ENCODE results near the gene CHD1. TPM values are rescaled to one million over a fixed set of nuclear protein-coding genes. Genes with fewer than 3 reads are reported as not detected.
"Not testable (repeated sequence)": the region's sequence is repeated elsewhere in the genome, so short reads cannot be mapped to it uniquely, and the experiment has no call there.

CHD1 gene
- total and polyA plus RNA-seq, 7 donors = 9.5 to 30.4 (median 13.6) TPM

DNA sequence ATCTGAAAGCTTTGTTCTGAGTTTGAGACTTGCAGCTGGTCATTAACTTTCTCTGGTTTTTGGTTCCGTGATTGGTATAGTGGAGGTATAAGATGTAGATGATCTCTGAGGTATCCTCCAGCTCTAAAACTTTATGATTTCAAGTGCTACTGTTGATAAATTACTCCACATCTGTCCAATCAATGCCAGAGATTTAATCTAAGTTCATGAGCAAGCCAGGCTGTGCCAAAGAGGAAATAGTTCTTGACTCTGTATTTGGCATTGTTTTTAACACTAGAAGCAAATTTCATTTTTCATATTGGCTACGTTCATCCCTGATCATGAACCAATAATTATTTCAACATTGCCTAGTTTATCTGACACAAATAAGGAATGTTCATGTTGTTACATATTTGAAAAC lies 28.5 kb upstream of the CHD1 start:
- DNase-seq (no peak), ATAC-seq (no peak)
- TF ChIP-seq CTCF (IDR thresholded peaks at IDR 0.05) = no peak
- Histone ChIP-seq H3K27ac (no peak overlapping the region), H3K9me3 (no peaks in the 10 kb centered on the region), H3K4me1 (peaks cover 5% of the 10 kb centered on the region), H3K27me3 (ENCODE audit: insufficient read depth in 3 of 3, low read length in 2 of 3) (no peaks in the 10 kb centered on the region), H3K4me3 (no peak overlapping the region), H3K36me3 (ENCODE audit: insufficient read depth in 1 of 2, low read depth in 1 of 2) (no peaks in the 10 kb centered on the region)
- WGBS, 3 donors = 71 to 76% (median 73%) methylated on average over 2 of the region's 2 CpGs
- intact Hi-C loops (cut with DNase I) = no loop called here

- DNase-seq; H3K27ac ChIP-seq; H3K27me3 ChIP-seq (ENCODE audit: insufficient read depth in 3 of 3, low read length in 2 of 3); H3K4me3 ChIP-seq; intact Hi-C loops (cut with DNase I); H3K9me3 ChIP-seq; H3K4me1 ChIP-seq; H3K36me3 ChIP-seq (ENCODE audit: insufficient read depth in 1 of 2, low read depth in 1 of 2); ATAC-seq: not testable (repeated sequence)
- WGBS, 3 donors = 87 to 100% (median 90%) methylated on average over 2 of the region's 3 CpGs
Measured at GRCh38 chr5:98955888-98956287, 27.1 kb upstream of the CHD1 start.

- H3K27ac ChIP-seq; ATAC-seq; H3K4me3 ChIP-seq; H3K27me3 ChIP-seq (ENCODE audit: insufficient read depth in 3 of 3, low read length in 2 of 3); DNase-seq; intact Hi-C loops (cut with DNase I); H3K9me3 ChIP-seq; H3K4me1 ChIP-seq; H3K36me3 ChIP-seq (ENCODE audit: insufficient read depth in 1 of 2, low read depth in 1 of 2): not testable (repeated sequence)
- WGBS, 3 donors = 92 to 100% (median 98%) methylated on average over 2 of the region's 2 CpGs
Measured at GRCh38 chr5:98955471-98955870, 26.7 kb upstream of the CHD1 start.

- ATAC-seq (no peak), DNase-seq (no peak)
- TF ChIP-seq CTCF (IDR thresholded peaks at IDR 0.05) = no peak
- 87 to 93% (median 88%) methylated on average over 5 of the region's 5 CpGs for WGBS, 3 donors
- no peak overlapping the region for H3K4me3 ChIP-seq
- peaks cover 5% of the 10 kb centered on the region for H3K4me1 ChIP-seq
- H3K9me3 ChIP-seq = no peaks in the 10 kb centered on the region
- H3K27me3 ChIP-seq (ENCODE audit: insufficient read depth in 3 of 3, low read length in 2 of 3) = no peaks in the 10 kb centered on the region
- intact Hi-C loops (cut with DNase I) = no loop called here
- H3K36me3 ChIP-seq (ENCODE audit: insufficient read depth in 1 of 2, low read depth in 1 of 2) = no peaks in the 10 kb centered on the region
- no peak overlapping the region for H3K27ac ChIP-seq
Measured at GRCh38 chr5:98954392-98955028, 25.7 kb upstream of the CHD1 start.

GRCh38 chr5:98942847-98943246 lies 14.0 kb upstream of the CHD1 start:
- Histone ChIP-seq H3K27ac (no peak overlapping the region), H3K36me3 (ENCODE audit: insufficient read depth in 1 of 2, low read depth in 1 of 2) (no peaks in the 10 kb centered on the region), H3K4me1 (peaks cover 51% of the 10 kb centered on the region), H3K4me3 (no peak overlapping the region), H3K27me3 (ENCODE audit: insufficient read depth in 3 of 3, low read length in 2 of 3) (no peaks in the 10 kb centered on the region), H3K9me3 (no peaks in the 10 kb centered on the region)
- intact Hi-C loops (cut with DNase I) = no loop called here
- DNase-seq (no peak), ATAC-seq (no peak)
- WGBS, 3 donors = 93 to 95% (median 94%) methylated on average over 3 of the region's 3 CpGs
- no peak for TF ChIP-seq CTCF (IDR thresholded peaks at IDR 0.05)
